Nucleus accumbens (tissue), 56 donors: ENCODE results near the gene SNRNP200.

Source experiments
- DNase-seq, 56 donors: peaks; one replicate each; lab custom pipeline; 2025; lab: John Stamatoyannopoulos, UW

Gene SNRNP200

DNA sequence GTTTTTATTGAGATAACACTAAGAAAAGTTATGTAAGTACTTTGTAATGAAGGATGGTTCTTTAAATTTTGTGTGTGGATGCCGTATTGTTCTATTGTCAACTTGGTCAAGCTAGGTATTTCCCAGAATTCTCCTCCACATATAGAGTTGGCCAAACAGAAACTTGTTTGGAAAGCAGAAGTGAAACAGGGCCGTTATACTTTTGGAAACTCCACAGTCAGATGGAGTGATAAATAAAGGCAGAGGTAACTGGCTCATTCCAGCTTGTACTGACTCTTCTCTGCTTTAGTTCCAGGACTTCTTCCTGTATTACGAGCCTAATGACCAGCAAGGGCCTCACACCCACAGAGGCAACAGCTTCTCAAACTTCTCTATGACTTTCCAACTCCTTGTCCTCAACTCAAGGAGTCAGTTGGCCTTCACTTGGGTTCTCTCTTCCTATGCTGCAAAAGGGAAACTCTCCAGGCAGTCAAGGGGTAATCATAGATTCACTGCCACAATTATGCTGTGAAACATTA is 80.3 kb downstream of the SNRNP200 start:
- DNase-seq = no peak
